T follicular helper cell (primary cell): ENCODE data around the gene CIITA.

Experiments used
- DNase-seq: peaks from one replicate; pipeline ENCODE4 v3.0.0-alpha.2; 2020; ENCODE audit warnings: low read depth

The CIITA gene

DNA sequence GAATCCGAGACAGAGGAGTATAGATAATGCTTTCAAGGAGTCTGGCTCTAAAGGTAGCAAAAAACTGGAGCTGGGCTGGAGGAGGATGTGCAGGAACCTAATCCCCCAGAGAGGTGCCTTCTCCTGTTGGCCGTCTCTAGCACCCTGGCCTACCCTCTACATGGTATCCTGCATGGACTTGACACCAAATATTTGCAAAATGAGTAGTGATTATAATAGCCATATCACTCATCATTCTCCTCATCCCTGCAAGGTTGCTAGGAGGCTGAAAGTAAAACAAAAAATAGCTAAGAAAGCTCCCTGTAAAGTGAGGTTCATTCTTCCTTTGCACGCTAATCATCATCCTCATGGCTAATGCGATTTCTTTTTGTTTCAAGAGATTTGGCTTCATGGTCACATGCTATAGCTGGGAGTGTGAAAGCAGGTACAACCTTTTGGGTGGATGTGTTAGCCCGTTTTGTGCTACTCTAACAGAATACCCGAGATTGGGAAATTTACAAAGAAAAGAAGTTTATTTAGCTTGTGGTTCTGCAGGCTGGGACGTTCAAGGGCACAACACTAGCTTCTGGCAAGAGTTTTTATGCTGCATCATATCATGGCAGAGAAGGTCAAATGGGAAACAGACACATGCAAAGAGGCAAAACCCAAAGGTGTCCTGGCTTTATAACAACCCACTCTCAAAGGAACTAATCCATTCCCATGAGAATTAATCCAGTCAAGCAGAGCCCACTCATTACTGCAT, 27.1 kb upstream of the CIITA start:
- no peak for DNase-seq

DNA sequence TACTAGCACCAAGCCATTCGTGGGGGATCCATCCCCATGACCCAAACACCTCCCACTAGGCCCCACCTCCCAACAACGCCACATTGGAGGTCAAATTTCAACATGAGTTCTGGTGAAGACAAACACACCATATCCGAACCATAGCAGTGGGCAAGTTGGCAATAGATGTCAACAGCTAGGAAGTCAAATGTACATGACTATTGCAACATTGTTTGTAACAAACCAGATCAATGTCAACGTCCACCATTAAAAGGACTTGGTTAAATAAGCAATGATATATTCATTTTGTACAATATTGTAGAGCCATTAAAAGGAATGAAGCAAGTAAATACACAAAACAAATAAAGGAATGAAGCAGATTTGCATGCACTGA, 26.5 kb upstream of the CIITA start:
- DNase-seq, result no peak

DNA sequence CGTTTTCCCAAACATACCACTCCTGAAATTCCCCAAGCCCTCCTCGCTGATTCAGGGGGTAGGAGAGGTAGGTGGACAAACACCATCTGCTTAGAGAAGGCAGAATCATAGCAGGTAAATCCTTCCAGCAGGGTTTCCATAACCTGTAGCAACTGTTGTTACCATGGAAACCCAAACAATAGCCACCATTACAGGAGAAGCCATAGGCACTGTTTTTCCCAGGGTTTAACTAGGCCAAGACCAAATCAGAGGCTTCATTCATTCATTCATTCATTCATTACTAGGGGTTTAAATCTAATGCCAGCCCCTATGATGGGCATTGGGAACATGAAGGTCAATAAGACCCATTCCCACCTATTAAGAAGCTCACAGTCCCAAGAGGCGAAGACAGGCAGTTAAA, 25.5 kb upstream of the CIITA start:
- no peak for DNase-seq

DNA sequence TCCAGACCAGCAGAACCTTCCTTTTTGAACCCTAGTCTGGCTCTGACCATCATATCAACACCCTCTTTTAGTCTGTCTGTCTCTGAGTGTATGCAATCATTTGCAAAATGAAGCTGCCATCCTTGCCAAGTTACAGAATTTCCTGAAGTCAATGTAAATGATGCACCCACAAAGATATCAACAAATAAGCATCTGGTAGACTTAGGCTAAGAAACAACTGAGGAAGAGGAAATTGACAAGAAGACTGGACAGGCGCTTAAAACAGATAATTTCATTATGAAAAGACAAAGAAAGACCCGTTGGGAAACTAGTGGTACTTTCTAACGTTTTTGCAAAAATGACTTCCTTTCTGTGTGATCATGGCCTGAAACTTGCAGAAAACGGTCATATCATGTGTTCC, 24.7 kb upstream of the CIITA start:
- DNase-seq, result no peak

- DNase-seq, result no peak
Observed at GRCh38 chr16:10852948-10853347, 24.1 kb upstream of the CIITA start.

DNA sequence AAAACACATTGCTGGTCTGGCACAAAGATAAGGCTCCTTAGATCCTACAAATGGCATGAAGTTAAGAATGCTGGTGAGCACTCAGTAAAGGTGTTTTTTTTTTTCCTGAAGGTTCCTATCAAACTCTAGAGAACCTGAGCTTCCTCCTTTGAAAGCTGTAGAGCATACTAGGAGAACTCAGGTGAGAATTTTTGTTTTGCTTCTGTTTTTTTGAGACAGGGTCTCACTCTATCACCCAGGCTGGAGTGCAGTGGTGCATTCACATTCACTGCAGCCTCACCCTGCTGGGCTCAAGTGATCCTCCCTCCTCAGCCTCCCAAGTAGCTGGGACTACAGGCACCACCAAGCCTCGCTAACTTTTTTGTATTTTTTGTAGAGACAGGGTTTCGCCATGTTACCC, 21.0 kb upstream of the CIITA start:
- DNase-seq, result no peak

DNA sequence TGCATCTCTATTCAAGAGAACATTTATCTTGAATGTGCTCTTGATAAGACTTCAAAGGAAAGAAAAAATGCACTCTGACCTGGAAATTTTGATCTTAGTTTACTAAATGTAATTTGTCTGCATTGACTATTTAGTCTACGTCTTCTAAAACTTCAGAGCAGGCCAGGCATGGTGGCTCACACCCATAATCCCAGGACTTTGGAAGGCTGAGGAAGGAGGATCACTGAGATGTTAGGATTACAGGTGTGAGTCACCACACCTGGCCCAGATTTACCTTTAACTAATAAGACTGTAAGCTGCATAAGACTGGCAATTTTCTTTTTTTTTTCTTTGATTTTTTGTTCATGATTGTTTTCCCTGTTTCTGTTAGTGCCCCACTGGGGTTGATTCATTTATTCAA, 18.8 kb upstream of the CIITA start:
- DNase-seq, result no peak

DNA sequence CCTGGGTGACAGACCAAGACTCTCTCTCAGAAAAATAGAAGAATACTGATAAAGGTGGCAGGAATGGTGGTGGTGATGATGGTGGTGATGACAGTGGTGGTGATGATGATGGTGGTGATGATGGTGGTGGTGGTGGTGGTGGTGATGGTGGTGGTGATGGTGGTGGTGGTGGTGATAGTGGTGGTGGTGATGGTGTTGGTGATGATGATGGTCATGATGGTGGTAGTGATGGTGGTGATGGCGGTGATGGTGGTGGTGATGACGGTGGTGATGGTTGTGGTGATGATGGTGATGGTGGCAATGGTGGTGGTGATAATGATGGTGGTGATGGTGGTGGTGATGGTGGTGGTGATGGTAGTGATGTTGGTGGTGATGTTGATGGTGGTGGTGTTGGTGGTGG, 18.0 kb upstream of the CIITA start:
- DNase-seq, result no peak

GRCh38 chr16:10859658-10860057, 17.3 kb upstream of the CIITA start:
- DNase-seq, result no peak

- DNase-seq, result no peak
Observed at GRCh38 chr16:10862438-10862837, 14.6 kb upstream of the CIITA start.

DNA sequence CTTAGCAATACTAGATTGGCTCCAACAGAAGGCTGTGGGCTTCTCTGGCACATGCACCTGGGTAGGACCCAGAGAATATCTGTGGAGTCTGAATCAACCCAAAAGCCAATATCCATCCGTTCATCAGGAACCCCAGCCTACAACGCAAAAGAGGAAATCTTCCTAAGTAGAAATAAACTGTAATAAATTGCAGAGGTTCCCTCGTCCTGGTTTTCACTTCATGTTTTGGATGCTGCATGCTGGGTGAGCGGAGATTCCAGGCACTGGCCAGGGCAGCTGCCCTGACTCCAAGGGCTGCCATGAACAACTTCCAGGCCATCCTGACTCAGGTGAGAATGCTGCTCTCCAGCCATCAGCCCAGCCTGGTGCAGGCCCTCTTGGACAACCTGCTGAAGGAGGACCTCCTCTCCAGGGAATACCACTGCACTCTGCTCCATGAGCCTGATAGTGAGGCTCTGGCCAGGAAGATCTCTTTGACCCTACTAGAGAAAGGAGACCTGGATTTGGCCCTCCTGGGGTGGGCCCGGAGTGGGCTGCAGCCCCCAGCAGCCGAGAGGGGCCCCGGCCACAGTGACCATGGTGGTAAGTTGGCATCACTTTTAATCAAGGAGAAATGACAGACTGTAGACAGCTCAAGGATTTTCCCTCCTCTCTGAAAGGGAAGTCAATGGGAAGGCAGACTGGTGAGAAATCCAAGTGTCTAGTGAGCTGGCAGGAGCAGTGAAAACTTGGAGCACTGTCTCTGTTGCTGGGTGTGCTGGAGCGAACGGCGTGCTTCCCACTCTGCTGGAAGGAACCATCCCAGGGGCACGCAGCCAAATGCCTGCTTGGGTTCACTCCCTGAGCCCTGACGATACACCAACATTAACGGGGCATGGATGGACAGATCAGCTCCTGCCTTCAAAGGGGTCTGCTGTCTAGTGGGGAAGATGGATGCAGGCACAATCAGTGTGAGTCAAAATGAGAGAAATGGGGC, 10.7 kb upstream of the CIITA start:
- no peak for DNase-seq

- DNase-seq, result no peak
Observed at GRCh38 chr16:10867199-10867598, 9.8 kb upstream of the CIITA start.

- no peak for DNase-seq
Observed at GRCh38 chr16:10868104-10868595, 8.9 kb upstream of the CIITA start.

DNA sequence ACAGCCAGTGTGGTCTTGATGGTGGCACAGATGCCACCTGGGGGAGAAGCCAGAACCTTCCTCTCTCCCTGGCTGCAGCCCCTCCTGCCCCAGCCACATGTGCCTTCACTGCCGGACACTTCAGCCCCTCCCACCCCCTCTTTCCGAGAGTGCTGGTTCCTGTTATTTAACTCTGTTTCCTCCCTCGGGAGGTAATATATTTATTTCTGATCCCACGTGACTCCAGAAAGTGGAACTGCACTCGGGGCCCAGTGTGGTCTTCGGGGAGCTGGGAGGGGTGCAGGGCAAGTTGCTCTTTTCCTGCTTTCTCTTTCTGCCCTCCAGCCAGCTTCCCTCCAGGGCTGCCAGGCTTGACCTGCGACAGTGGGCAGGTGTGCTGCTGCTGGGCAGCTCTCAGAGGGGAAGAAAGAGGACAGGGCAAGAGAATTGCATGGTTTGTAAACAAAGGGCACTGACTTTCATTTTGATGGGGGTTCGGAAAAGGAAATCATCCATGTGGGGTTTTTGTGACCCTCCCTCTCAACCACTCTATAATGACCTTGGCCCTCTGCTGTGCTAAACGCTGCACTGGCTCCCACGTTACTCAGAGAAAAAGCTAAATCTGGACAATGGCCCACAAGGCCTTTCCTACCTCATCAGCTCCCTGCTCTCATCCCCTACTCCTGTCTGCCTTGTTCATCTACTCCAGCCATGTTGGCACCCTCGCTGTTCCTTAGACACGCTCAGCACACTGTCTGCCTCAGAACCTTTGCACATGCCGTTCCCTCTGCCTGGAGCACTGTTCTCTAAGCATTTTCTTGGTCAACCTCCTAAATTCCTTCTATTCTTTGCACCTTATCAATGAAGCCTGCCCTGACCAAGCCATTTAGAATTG, 8.2 kb upstream of the CIITA start:
- DNase-seq, result no peak

GRCh38 chr16:10870137-10870776, 6.7 kb upstream of the CIITA start:
- DNase-seq, result no peak

DNA sequence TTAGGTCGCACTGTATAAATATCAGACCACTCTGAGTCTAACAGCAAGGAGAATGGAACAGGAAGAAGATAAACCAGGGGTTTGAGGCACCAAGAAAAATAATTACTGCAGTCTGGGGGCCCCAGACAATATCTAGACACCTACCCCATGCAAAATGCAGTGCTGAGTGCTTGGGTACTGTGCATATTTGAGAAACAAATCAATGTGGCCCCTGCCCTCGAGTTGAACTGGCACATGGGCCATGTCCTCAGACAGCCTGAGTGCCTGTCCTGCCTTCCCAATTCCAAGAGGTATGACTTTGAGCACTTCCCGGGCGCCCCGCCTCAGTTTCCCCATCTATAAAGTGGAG, 6.2 kb upstream of the CIITA start:
- DNase-seq, result no peak

DNA sequence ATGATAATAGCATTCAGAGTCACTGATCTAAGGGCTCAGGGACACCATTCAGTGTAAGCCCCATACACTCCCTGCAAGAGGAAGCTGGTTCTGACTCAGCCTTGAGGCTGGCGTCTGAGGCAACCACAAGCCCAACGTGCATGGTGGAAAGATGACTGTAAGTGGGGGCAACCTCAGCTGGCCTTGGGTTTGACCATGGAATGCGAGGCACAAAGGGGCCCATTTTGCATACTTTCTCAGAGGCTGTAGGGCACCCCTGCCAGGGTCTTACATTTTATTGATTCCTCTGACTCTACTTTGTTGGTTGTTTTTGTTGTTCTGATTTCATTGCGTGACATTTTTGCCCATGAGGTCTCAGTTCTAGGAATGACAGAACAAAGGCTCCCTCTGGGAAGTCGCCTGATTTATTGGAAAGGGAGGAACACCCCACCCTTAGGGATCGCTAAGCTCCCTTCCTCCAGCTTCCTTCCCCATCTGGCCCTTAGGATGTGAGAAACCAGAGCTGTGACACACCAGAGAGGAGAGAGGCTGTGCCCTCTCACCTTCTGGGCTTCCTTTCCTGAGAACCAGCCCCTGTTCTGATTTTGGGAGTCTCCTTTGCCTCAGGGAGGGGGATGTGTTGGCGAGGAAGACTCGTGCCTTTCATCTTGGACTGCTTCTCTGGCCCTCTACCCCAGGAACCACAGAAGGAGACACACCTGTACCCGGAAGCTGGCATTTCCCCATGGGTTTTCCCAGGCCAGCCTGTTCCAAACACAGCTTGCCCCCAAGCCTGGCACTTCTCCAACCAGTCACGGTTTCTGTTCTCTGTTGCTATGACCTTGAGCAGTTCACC, 5.6 kb upstream of the CIITA start:
- DNase-seq, result no peak

- DNase-seq, result no peak
Observed at GRCh38 chr16:10876315-10876714, 687 bp upstream of the CIITA start.

DNA sequence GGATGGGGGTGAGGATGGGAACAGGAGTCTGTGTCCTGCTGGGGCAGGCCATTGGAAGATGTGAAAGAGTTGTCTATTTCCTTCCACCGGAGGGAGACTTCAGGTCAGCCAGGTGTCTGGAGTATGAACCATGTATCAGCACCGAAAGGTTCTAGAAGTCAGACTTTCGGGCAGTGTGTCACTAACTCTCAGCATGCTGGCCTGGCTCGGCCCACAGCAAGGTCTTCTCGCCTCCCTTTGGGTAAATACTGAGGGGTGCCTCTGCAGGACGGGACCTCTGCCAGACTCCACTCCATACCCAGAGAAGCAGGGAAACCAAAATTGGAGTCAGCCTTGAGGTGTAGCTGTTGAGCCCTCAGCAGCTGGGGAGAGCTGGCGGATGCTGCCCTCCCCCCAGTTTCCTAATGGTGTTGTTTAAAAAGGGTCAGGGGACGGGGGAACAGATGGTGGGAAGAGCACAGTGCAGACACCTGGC, 507 bp downstream of the CIITA start:
- no peak for DNase-seq

GRCh38 chr16:10878328-10878643, 1.3 kb downstream of the CIITA start:
- DNase-seq, result no peak
